Retinal pigment epithelial cell (primary cell): Measurements from ENCODE around the gene FAAP20.

Source experiments
- DNase-seq: peaks from one replicate; pipeline ENCODE4 v3.0.0-alpha.2; 2010; ENCODE audit warnings: low read depth
- H3K4me3 ChIP-seq: 2 replicates; pipeline ENCODE4 v1.5.1; 2011; ENCODE audit warnings: mild to moderate bottlenecking, low read length, control low read depth, moderate library complexity
- CTCF ChIP-seq: conservative IDR thresholded peaks from 2 replicates; pipeline ENCODE4 v1.5.1; 2011; ENCODE audit warnings: low read depth, low read length, control low read depth, inconsistent platforms

The FAAP20 gene

DNA sequence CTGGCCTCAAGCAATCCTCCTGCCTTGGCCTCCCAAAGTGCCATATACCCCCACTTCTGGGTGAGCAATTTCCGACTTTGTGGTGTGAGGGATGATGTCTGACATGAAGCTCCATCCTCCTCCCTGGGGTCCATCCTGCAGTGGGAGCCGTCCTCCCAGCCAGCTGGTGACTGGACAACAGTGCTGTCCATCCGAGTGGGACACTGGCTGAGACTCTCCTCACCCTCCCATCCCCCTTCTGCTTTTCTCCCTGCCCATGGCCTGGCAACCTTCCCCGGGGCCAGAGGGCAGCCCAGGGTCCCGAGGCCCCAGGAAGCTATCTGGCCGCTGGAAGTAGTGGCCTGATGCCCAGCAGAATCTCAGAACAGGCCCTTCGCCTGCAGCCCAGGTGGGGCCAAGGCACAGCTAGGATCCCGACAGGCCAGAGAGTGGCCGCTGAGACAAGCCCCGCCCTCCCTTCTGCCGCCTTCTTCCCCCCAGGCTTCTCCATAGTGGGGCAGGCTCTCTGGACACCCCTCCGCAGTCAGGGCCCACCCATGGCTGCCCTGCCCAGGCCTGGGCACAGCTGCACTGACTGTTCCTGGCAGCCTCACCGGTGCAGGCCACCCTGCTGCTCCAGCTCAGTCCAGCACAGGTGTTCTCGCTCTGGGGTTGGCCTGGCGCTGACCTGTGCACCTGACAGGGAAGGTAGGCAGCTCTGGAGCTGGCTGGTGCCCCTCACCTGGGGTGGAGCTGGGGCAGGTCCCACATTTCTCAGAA, 8.4 kb upstream of the FAAP20 start:
- no peak for TF ChIP-seq CTCF

GRCh38 chr1:2202008-2202575, 7.5 kb upstream of the FAAP20 start:
- H3K4me3 ChIP-seq, result no peak overlapping the region
- no peak for DNase-seq
- no peak for TF ChIP-seq CTCF

More for the DNA sequence above, 8.4 kb upstream of the FAAP20 start:
- no peak for DNase-seq
- H3K4me3 ChIP-seq, result no peak overlapping the region

DNA sequence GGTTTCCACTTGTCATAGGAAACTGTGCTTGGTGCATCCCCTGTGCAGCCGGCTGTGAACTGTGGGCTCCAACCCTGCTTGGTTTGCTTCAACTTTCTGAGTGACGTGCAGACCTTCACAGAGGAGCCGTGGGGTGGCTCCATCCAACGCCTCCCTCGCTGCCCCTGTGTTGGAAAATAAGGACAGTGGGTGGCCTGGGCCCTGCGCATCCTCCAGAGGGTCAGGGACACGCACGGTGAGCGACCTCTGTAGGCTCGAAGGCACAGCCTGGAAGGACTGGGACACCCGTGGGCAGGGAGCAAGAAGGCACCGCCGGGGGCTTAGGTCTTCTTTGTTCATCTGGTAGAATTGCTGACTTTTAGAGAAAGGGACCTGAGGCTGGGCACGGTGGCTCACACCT, 6.5 kb upstream of the FAAP20 start:
- no peak overlapping the region for H3K4me3 ChIP-seq
- DNase-seq, result no peak
- no peak for TF ChIP-seq CTCF

DNA sequence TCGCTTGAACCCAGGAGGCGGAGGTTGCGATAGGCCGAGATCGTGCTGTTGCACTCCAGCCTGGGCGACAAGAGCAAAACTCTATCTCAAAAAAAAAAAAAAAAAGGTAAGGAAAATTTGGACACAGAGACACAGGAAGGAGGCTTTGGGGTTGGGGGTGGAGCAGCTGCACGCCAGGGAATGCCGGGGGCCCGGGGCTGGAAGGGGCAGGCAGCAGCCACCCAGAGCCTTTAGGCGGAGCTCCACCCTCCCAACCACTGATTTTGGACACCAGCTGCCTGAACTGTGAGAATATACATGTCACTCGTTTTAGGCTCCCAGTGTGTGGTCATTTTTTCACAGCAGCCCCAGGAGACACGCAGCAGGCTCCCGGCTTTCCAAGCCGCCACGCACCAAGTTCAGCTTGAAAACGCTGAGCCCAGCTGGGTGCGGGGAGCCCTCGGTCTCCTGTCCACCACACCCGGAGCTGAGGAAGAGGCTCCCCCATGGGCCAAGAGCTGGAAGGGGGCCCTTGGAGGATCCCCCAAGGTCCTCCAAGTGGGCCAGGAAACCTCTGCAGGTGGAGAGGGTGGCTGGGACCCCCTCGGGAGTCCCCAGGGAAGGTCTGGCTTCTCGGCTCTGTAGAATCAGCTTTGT, 5.9 kb upstream of the FAAP20 start:
- H3K4me3 ChIP-seq, result no peak overlapping the region
- no peak for DNase-seq
- no peak for TF ChIP-seq CTCF

DNA sequence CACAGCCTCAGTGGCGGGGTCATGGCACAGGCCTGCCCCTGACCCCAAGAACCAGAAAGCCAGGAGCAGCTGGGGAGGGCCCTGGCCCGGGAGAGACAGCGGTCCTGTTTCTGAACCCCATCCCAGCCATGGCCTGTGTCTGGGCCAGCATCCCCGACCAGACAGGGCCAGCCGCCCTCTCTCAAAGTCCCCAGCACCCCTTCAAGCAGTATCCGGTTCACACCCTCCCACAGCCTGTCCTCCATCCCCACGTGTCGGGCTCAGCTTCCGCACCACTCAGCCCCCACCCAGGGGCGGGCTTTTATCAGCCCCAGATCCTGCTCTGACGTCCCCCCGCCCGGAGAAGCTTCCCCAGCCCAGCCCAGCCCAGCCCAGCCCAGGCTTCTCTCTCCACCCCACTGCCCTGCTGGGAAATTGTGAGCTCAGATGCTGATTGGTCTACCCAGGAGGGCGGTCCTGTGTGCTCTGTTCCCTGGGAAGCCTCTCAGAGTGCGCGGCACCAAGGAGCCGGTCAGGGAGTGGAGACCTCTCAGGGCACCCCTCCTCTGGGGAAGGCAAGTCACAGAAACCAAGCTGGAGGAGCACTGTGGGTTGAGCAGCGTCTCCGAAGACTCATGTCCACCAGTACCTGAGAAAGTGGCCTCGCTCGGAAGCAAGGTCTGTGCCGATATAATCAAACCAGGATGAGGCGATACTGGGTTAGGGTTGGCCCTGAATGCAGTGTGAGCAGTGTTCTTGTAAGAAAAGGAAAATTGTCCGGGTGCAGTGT, 4.7 kb upstream of the FAAP20 start:
- peak; percentile 19 for TF ChIP-seq CTCF
- peak overlapping the region; percentile 50 for H3K4me3 ChIP-seq
- no peak for DNase-seq

DNA sequence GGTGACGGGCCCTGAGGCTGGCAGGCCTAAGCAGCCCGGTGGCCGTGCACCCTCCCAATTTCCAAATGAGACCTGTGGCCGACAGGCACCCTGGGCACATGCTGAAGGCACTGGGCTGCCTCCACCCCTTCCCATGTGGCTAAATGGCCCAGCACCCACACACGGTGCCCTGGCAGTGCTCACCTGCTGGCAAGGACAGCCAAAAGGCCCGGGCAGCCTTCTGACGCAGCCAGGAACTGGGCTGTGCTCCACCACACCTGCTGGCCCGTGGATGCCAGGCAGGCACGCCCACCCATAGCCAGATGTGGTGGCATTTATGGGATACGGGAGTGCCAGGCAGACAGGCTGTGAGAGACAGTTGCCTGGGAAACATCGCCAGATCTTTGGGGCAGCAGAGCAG, 4.0 kb upstream of the FAAP20 start:
- H3K4me3 ChIP-seq, result no peak overlapping the region
- TF ChIP-seq CTCF, result no peak
- DNase-seq, result no peak
